HG03565 (cell line): ENCODE data around the gene POLE.

ENCODE experiments used
- ATAC-seq: cut with Tn5 transposase; IDR thresholded peaks from one replicate; pipeline ENCODE4 v1.9.1; 2021; ENCODE audit warnings: mild to moderate bottlenecking, moderate library complexity; ENCODE audit not compliant: unreplicated experiment

POLE gene

GRCh38 chr12:132582582-132583410 lies 104.3 kb downstream of the POLE start:
- ATAC-seq, result no peak

GRCh38 chr12:132582058-132582420 lies 105.1 kb downstream of the POLE start:
- ATAC-seq, result no peak

DNA sequence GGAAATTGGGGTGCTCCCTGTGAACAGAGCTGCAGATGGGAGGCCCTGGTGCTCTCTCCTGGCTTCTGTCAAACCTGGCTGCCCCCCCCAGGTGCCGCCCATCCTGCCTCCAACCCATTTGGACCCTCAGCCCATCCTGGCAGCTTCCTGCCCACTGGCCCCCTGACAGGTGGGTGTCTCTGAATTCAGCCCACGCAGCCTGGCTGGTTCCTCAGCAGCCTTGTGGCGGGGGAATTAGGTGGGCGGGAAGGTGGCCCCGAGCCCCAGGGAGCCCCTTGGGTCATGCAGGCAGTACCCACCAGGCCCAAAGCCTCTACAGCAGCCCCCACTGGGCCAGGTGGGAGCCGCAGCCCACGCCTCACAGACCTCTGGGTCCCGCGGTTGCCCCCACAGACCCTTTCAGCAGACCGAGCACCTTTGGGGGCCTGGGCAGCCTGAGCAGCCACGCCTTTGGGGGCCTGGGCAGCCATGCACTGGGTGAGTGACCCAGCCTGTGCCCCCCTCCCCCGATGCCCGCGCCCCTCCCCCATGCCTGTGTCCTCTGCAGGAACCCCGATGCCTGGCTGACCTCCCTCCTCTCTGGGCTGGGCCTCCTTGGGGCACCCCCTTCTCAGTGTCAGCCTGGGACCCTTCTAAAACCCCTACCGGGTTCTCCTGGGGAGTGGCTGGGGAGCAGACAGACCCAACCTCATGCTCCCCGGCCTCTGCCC lies 105.6 kb downstream of the POLE start:
- ATAC-seq, result no peak

DNA sequence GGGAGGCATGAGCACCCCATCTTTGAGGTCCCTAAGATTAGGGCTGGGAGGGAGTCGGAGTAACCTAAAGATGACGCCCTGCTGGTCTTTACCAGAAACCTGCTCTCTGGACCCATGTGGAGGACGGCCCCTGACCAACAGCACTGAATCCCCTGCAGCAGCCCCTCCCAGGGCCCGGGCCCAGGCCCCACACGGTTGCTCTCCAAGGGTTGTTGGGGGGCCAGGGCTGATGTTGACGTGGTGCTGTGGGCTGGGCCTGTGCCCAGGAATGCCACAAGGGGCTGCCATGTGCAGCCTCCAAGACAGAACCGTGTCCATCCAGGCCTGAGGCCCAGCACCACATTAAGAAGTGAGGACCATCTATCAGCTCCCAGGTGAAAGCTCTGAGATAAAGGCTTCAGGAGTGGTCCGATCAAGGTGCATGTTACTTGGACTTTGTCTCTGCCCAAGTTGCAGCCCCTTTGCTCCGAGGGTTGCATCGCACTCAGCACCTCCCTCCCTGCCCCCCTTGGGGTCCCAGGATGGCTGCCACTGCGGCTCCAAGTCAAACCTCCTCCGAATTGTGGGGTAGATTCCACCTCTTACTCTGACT lies 106.3 kb downstream of the POLE start:
- ATAC-seq, result no peak

DNA sequence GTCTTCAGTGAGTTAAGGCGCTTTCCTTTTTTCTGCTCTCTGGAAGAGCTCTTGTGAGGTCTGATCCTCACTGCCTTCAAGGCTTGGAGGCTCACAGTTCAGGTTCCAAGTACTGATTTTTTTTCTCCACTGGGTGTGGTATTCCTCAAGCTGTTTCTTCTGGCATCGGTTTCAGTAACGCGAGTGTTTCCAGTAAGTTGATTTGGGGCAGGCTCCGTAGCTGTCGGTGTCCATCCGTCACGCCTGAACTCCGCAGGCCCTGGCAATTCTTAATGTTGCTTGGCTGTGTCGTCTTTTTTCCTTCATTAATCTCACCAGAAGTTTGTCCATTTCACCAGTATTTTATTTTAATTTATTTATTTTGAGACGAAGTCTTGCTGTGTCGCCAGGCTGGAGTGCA lies 107.4 kb downstream of the POLE start:
- no peak for ATAC-seq

DNA sequence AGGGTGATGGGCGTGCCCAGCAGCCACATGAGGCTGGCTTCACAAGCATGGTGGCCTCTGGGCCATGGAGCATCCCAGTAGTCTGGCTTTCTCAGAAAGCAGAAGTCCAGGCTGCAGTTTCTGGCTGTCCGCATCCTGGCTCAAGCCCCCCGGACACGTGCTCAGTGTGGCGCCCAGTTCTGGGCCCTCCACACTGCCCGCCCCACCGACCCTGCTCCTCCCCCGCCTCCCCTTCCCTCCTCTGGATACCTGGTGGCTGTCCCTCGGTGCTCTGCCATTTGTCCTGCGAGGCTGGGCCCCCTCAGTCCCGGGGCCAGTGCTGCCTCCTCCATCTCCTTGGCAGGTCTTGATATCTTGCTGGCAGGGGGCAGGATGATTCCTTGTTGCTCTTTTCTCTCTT lies 108.3 kb downstream of the POLE start:
- ATAC-seq, result no peak

DNA sequence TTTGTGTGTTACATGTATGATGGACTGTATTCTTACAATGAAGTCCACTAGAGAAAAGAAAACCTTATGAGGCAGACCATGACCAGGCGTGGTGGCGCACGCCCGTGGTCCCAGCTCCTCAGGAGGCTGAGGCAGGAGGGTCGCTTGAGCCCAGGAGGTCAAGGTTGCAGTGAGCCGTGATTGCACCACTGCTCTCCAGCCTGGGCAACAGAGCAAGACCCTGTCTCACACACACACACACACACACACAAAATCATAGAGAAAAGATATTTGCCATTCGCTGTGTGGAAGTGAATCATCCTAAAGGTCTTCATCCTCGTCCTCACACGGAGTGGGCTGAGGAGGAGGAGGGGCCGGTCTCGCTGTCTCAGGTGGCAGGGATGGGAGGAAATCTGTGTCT lies 109.0 kb downstream of the POLE start:
- no peak for ATAC-seq

DNA sequence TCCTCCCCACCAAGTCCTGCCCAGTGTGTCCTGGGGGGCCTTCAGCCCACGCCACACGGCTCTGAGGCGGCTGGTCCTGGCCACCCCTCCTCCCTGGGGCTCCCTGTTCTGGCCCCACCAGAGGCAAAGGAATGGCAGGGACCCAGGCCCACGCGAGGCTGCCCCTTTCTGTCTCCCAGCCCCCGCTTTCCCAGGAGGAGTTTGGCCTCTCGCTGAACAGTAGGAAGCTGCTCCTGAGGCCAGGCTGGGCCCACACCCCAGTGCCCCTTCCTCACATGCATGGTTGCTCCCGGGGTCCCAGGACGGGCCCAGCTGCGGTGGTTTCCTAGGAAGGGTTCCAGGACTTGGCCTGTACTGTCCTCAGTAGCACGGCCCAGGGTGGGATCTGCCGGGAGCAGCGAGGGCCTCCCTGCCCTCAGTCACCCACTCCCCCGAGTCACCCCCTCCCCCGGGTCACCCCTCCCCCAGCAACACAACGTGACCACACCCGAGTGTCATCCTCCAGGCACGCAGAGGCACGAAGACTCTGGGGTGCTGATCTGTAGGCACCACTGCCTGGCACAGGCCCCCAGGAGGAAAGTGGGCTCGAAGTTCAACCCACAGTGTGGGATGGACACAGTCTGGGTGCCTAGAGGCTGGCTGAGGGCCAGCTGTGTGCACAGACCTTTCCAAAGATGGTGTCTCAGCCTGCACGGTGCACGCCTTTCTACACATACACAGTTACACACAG lies 109.8 kb downstream of the POLE start:
- no peak for ATAC-seq

DNA sequence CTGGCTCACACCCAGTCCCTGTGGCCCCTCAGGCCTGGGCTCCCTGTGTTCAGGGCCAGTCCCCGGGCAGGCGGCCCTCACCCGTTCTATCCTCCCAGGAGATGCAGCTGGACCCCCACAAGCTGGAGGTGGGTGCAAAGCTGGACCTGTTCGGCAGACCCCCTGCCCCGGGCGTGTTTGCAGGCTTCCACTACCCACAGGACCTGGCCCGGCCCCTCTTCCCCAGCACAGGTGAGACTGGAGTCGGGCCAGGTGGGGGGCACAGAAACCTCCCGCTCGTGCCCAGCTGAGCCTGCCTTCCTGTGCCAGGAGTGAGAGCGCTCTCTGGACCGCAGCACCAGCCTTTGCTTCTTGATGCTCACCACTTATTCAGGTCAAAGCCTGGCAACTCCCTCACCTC lies 110.4 kb downstream of the POLE start:
- ATAC-seq, result no peak

DNA sequence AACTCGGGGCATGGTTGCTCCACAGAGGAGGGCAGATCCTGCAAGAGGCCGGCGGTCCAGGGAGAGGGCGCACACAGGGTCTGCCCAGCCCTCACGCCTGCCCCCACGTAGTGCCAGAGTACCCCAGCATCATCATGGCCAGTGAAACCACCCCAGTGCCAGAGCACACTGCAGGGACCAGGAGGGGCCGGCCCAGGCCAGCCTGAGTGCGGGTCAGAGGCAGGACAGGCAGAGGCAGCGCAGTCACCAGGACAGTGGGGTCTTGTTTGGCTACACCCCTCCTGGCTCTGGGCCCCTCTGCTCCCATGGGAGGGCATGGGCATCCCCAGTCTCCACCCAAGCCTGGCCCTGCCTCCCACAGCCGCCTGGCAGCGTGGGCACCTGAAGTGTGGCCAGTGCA lies 111.5 kb downstream of the POLE start:
- ATAC-seq, result no peak

- ATAC-seq, result no peak
These were observed 112.7 kb downstream of the POLE start for GRCh38 chr12:132574271-132574996.
